CD8-positive, alpha-beta memory T cell (primary cell): ENCODE results near the gene PPP1R7. TPM values are rescaled to one million over a fixed set of nuclear protein-coding genes. Genes with fewer than 3 reads are reported as not detected.

Experiments
- CTCF ChIA-PET: fragments of 350-600 bp; sonication (Branson Sonifier 250); formaldehyde crosslinking; loops from one replicate; lab custom pipeline; 2021; ENCODE audit warnings: antibody characterized with exemption; lab: Charles Lee
- POLR2A ChIA-PET: fragments of 350-600 bp; sonication (Branson Sonifier 250); formaldehyde crosslinking; loops from one replicate; lab custom pipeline; 2021; ENCODE audit warnings: antibody characterized with exemption; lab: Charles Lee
- DNase-seq, 5 donors: peaks; one replicate each; pipeline versions ENCODE4 v3.0.0 to v3.0.0-alpha.2; 2020 to 2022; ENCODE audit warnings: mixed read lengths in 1 of 5
- H3K27ac ChIP-seq: one replicate; pipeline ENCODE4 v1.7.0; 2013; ENCODE audit warnings: low read depth, mild to moderate bottlenecking, low read length, moderate library complexity
- H3K27me3 ChIP-seq: 2 replicates; pipeline ENCODE4 v1.7.0; 2013; ENCODE audit warnings: low read length, mild to moderate bottlenecking; ENCODE audit not compliant: insufficient read depth, poor library complexity, severe bottlenecking
- H3K36me3 ChIP-seq: 2 replicates; pipeline ENCODE4 v1.7.0; 2013; ENCODE audit warnings: mild to moderate bottlenecking, low read length, moderate library complexity; ENCODE audit not compliant: insufficient read depth
- H3K4me1 ChIP-seq: 2 replicates; pipeline ENCODE4 v1.7.0; 2013; ENCODE audit warnings: mild to moderate bottlenecking, low read length, moderate library complexity; ENCODE audit not compliant: insufficient read depth
- H3K4me3 ChIP-seq: 2 replicates; pipeline ENCODE4 v1.7.0; 2013; ENCODE audit warnings: mild to moderate bottlenecking, low read length
- H3K9me3 ChIP-seq: 2 replicates; pipeline ENCODE4 v1.7.0; 2013; ENCODE audit warnings: mild to moderate bottlenecking, low read length
- H3K27ac Mint-ChIP-seq, 8 donors: one replicate each; pipeline ENCODE4 v1.8.0; 2020 to 2021; ENCODE audit warnings: mixed read lengths in 8 of 8, mild to moderate bottlenecking in 6 of 8, inconsistent platforms in 3 of 8, moderate library complexity in 3 of 8
- H3K27me3 Mint-ChIP-seq, 2 donors: one replicate each; pipeline ENCODE4 v1.8.0; 2020 to 2021; ENCODE audit warnings: mixed read lengths in 2 of 2, mild to moderate bottlenecking in 1 of 2, moderate library complexity in 1 of 2
- H3K36me3 Mint-ChIP-seq, 3 donors: one replicate each; pipeline ENCODE4 v1.8.0; 2020 to 2021; ENCODE audit warnings: mixed read lengths in 3 of 3, inconsistent platforms in 1 of 3, mild to moderate bottlenecking in 1 of 3
- H3K4me1 Mint-ChIP-seq, 3 donors: one replicate each; pipeline ENCODE4 v1.8.0; 2020 to 2021; ENCODE audit warnings: mixed read lengths in 3 of 3, inconsistent platforms in 1 of 3, mild to moderate bottlenecking in 1 of 3
- H3K4me3 Mint-ChIP-seq, 7 donors: one replicate each; pipeline ENCODE4 v1.8.0; 2020 to 2021; ENCODE audit warnings: mixed read lengths in 7 of 7, mild to moderate bottlenecking in 6 of 7, moderate library complexity in 4 of 7, inconsistent platforms in 2 of 7
- H3K9me3 Mint-ChIP-seq, 5 donors: one replicate each; pipeline ENCODE4 v1.8.0; 2020 to 2022; ENCODE audit warnings: mixed read lengths in 5 of 5, mild to moderate bottlenecking in 3 of 5, moderate library complexity in 2 of 5, inconsistent platforms in 1 of 5
- polyA plus RNA-seq: library from polyadenylated mRNA; unstranded; fragments of 300-500 nt; fragmentation: Illumina TruSeq; gene quantifications from one replicate; pipeline ENCODE4 v1.2.3, GENCODE V29; 2021
- total RNA-seq, 2 experiments: library from RNA; stranded (reverse); gene quantifications; one replicate each; pipeline ENCODE4 v1.2.3, GENCODE V29; 2021

The PPP1R7 gene
- total and polyA plus RNA-seq, 3 experiments from 2014 or later: 82.6 to 132 (median 87.2) TPM

DNA sequence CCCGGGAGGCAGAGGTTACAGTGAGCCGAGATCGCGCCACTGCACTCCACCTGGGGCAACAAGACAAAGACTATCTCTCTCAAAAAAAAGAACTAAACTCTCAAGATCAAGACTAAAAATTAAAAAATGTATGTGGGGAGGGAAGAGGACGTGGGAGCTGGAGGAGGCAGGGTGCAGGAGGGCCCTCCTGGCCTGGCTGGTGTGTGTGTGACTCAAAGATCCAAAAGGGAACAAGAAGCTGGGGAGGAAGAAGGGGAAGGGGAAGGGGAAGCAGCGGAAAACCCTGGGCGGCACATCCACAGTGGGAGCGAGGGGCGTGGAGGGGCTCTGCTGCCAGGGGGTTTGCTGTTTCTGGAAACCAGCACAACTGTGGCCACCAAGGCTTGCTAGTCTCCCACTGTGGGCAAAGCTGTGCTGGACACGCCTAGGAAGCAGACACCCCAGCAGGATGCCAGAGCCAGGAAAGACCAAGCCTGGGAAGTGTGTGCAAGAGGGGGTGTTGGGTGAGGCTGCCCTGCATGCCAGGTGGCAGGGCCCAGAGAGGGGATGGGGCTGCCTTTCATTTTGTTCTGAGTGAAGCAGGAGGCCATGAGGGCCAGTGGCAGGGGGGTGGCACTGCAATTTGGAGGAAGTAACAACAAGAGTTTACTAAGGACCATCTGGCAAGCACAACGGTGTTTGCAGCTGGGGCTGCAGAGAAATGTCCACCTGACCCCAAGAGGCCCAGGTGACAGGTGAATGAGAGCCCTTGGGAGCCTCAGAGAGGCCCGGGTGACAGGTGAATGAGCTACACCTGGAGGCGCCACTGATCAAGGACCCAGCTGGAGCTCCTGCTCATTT, 82.7 kb downstream of the PPP1R7 start:
- H3K9me3 Mint-ChIP-seq: no peaks in the 10 kb centered on the region
- Histone ChIP-seq H3K27me3 (no peaks in the 10 kb centered on the region), H3K4me1 (no peaks in the 10 kb centered on the region), H3K4me3 (no peak overlapping the region), H3K9me3 (no peaks in the 10 kb centered on the region), H3K27ac (no peak overlapping the region), H3K36me3 (peaks cover 74% of the 10 kb centered on the region)
- H3K36me3 Mint-ChIP-seq: peaks cover 21 to 94% (median 36%) of the 10 kb centered on the region in 3 donors
- H3K4me1 Mint-ChIP-seq: no peaks in the 10 kb centered on the region
- no peak overlapping the region for H3K27ac Mint-ChIP-seq
- peak in 1 of 5 donors; percentile 26 for DNase-seq
- H3K27me3 Mint-ChIP-seq: no peaks in the 10 kb centered on the region
- no peak overlapping the region for H3K4me3 Mint-ChIP-seq
- POLR2A ChIA-PET: no interaction called here
- CTCF ChIA-PET: no interaction called here

Other genes starting within 250 kb of the PPP1R7 start
- not detected for gene CROCC2, start 244.1 kb upstream of the PPP1R7 start, total RNA-seq
- gene CROCC2, start 244.1 kb upstream of the PPP1R7 start, polyA plus RNA-seq: not detected
- gene SNED1, start 151.8 kb upstream of the PPP1R7 start, total RNA-seq: 1 to 10 TPM; 1.8 to 3.5 TPM
- gene SNED1, start 151.8 kb upstream of the PPP1R7 start, polyA plus RNA-seq: 0.90 TPM
- gene MTERF4, start 48.2 kb upstream of the PPP1R7 start, total RNA-seq: 10 to 100 TPM; 48.0 to 49.2 TPM
- 46.4 TPM for gene MTERF4, start 48.2 kb upstream of the PPP1R7 start, polyA plus RNA-seq
- 10 to 100 TPM; 92.8 to 93.8 TPM for gene PASK, start 995 bp upstream of the PPP1R7 start, total RNA-seq
- 32.8 TPM for gene PASK, start 995 bp upstream of the PPP1R7 start, polyA plus RNA-seq
- under 1 TPM; 0.83 to 0.86 TPM for gene ANO7, start 38.2 kb downstream of the PPP1R7 start, total RNA-seq
- not detected for gene ANO7, start 38.2 kb downstream of the PPP1R7 start, polyA plus RNA-seq
- 100 to 1,000 TPM; 307 to 313 TPM for gene HDLBP, start 165.2 kb downstream of the PPP1R7 start, total RNA-seq
- 70.0 TPM for gene HDLBP, start 165.2 kb downstream of the PPP1R7 start, polyA plus RNA-seq
- gene SEPTIN2, start 165.5 kb downstream of the PPP1R7 start, total RNA-seq: 100 to 1,000 TPM; 301 to 319 TPM
- 187 TPM for gene SEPTIN2, start 165.5 kb downstream of the PPP1R7 start, polyA plus RNA-seq
- 10 to 100 TPM; 32.8 to 36.0 TPM for gene FARP2, start 205.8 kb downstream of the PPP1R7 start, total RNA-seq
- 10.4 TPM for gene FARP2, start 205.8 kb downstream of the PPP1R7 start, polyA plus RNA-seq